Measurements from ENCODE around the gene ATP9B. TPM values are rescaled to one million over a fixed set of nuclear protein-coding genes. Genes with fewer than 3 reads are reported as not detected.

ATP9B gene
- total RNA-seq, 1 donor from 2014 or later, result 15.8 TPM

- Mint-ChIP-seq H3K4me1 (ENCODE audit: low read depth) (no peaks in the 10 kb centered on the region), H3K27ac (ENCODE audit: unreplicated experiment) (no peak overlapping the region), H3K4me3 (ENCODE audit: unreplicated experiment) (no peak overlapping the region), H3K27me3 (ENCODE audit: low read depth) (no peaks in the 10 kb centered on the region), H3K36me3 (ENCODE audit: low read depth) (peaks cover 6% of the 10 kb centered on the region), H3K9me3 (ENCODE audit: low read depth) (peaks cover 4% of the 10 kb centered on the region)
- no peak for DNase-seq (ENCODE audit: low spot score)
- TF ChIP-seq, protein P1, sequence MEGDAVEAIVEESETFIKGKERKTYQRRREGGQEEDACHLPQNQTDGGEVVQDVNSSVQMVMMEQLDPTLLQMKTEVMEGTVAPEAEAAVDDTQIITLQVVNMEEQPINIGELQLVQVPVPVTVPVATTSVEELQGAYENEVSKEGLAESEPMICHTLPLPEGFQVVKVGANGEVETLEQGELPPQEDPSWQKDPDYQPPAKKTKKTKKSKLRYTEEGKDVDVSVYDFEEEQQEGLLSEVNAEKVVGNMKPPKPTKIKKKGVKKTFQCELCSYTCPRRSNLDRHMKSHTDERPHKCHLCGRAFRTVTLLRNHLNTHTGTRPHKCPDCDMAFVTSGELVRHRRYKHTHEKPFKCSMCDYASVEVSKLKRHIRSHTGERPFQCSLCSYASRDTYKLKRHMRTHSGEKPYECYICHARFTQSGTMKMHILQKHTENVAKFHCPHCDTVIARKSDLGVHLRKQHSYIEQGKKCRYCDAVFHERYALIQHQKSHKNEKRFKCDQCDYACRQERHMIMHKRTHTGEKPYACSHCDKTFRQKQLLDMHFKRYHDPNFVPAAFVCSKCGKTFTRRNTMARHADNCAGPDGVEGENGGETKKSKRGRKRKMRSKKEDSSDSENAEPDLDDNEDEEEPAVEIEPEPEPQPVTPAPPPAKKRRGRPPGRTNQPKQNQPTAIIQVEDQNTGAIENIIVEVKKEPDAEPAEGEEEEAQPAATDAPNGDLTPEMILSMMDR (IDR thresholded peaks at IDR 0.05), result no peak
These were observed 122.8 kb downstream of the ATP9B start for GRCh38 chr18:79191956-79192355.

GRCh38 chr18:79193826-79194225 is 124.6 kb downstream of the ATP9B start:
- Mint-ChIP-seq H3K27me3 (ENCODE audit: low read depth) (no peaks in the 10 kb centered on the region), H3K4me3 (ENCODE audit: unreplicated experiment) (no peak overlapping the region), H3K4me1 (ENCODE audit: low read depth) (no peaks in the 10 kb centered on the region), H3K27ac (ENCODE audit: unreplicated experiment) (no peak overlapping the region), H3K36me3 (ENCODE audit: low read depth) (peaks cover 6% of the 10 kb centered on the region), H3K9me3 (ENCODE audit: low read depth) (peaks cover 4% of the 10 kb centered on the region)
- TF ChIP-seq, protein P1 (IDR thresholded peaks at IDR 0.05), result no peak
- no peak for DNase-seq (ENCODE audit: low spot score)

DNA sequence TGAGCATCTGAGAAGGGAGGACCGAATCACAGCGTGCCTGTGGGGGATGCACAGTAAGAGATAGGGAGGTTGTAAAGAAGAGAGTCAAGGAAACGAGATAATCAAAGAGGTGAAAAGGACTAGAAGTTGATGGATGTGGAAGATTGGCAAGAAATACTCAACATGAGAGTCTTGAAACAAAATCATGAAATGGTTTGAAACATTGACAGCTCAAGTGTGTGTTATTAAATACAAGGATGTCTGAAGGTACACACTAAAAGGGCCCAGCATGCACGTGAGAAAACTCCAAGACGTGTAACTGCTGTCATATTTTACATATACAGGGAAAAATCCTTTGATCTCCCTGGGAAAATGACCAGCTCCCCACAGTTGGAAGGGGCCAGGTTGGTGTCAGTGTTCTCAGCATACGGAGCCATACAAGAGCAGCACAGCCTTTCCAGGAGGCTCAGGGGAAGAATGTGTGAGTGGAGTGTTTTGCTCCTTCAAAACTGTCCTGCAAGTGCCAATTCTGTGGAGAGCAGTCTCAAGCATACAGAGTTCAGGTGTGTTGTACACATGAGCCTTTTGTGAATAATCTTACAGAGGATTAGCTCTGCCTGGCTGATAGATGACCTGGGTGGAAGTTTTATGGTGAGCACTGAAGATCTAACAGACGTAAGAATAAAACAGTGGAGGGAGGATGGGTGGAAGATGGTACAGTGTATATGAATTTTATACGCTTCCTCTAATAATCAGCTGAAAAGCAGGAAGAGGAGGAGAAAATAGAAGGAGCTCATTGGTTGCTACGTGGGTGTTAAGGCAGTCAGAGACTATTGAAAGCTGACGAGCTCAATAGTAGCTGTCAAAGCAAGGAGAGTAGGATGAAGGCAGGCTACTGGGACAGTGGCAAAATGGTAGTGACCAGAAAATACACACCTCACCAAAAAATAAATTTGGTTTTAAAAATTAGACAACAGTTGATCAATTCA is 126.8 kb downstream of the ATP9B start:
- no peaks in the 10 kb centered on the region for H3K4me1 Mint-ChIP-seq (ENCODE audit: low read depth)
- DNase-seq (ENCODE audit: low spot score), result no peak

DNA sequence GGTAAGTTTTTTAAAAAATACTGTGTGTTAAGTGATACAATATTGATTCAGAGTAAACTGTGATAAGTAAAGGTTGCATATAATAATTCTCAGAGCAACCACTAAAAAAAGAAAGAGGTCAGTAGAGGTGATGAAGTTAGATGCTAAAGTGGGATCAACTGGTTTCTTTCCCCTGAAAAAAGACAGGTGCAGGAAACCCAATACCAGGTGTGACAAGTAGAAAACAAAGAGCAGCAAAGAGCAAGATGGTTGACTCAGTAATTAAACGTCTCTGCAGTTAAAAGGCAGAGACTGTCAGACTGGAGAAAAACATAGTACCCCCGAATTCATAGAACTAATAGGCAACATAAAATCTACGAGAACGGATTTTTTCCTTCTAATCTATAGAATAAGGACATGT is 128.3 kb downstream of the ATP9B start:
- H3K4me1 Mint-ChIP-seq (ENCODE audit: low read depth), result no peaks in the 10 kb centered on the region
- TF ChIP-seq, protein P1 (IDR thresholded peaks at IDR 0.05), result no peak
- H3K36me3 Mint-ChIP-seq (ENCODE audit: low read depth), result peaks cover 2% of the 10 kb centered on the region
- H3K27me3 Mint-ChIP-seq (ENCODE audit: low read depth), result no peaks in the 10 kb centered on the region
- H3K27ac Mint-ChIP-seq (ENCODE audit: unreplicated experiment), result no peak overlapping the region
- no peak for DNase-seq (ENCODE audit: low spot score)
- H3K4me3 Mint-ChIP-seq (ENCODE audit: unreplicated experiment), result no peak overlapping the region
- H3K9me3 Mint-ChIP-seq (ENCODE audit: low read depth), result no peaks in the 10 kb centered on the region

More for the DNA sequence above, 126.8 kb downstream of the ATP9B start:
- Mint-ChIP-seq H3K9me3 (ENCODE audit: low read depth) (peaks cover 4% of the 10 kb centered on the region), H3K27me3 (ENCODE audit: low read depth) (no peaks in the 10 kb centered on the region), H3K4me3 (ENCODE audit: unreplicated experiment) (no peak overlapping the region), H3K36me3 (ENCODE audit: low read depth) (peaks cover 6% of the 10 kb centered on the region), H3K27ac (ENCODE audit: unreplicated experiment) (no peak overlapping the region)
- TF ChIP-seq, protein P1 (IDR thresholded peaks at IDR 0.05), result no peak

GRCh38 chr18:79199691-79200374 is 130.6 kb downstream of the ATP9B start:
- H3K27ac Mint-ChIP-seq (ENCODE audit: unreplicated experiment), result no peak overlapping the region
- H3K4me3 Mint-ChIP-seq (ENCODE audit: unreplicated experiment), result no peak overlapping the region
- no peaks in the 10 kb centered on the region for H3K4me1 Mint-ChIP-seq (ENCODE audit: low read depth)
- no peaks in the 10 kb centered on the region for H3K36me3 Mint-ChIP-seq (ENCODE audit: low read depth)
- no peaks in the 10 kb centered on the region for H3K9me3 Mint-ChIP-seq (ENCODE audit: low read depth)
- H3K27me3 Mint-ChIP-seq (ENCODE audit: low read depth), result no peaks in the 10 kb centered on the region
- TF ChIP-seq, protein P1 (IDR thresholded peaks at IDR 0.05), result peak; percentile 34
- no peak for DNase-seq (ENCODE audit: low spot score)

Data from chondrocyte (in vitro differentiated cells).